Breast epithelium (tissue), 3 donors: ENCODE results near the gene DCLK1.

Source experiments
- POLR2A ChIP-seq: fragments of 450-650 bp; IDR thresholded peaks from one replicate; pipeline ENCODE4 v1.6.1; 2016; ENCODE audit warnings: antibody characterized with exemption, mild to moderate bottlenecking, moderate library complexity
- POLR2AphosphoS5 ChIP-seq, 3 donors: sonication (generic); formaldehyde crosslinking; IDR thresholded peaks; one replicate each; pipeline ENCODE4 v1.6.1; 2017; ENCODE audit warnings: antibody characterized with exemption in 3 of 3
- TF ChIP-seq, protein P1 (sequence below), 3 donors: fragments of 450-650 bp; IDR thresholded peaks; one replicate each; pipeline ENCODE4 v1.5.1; 2016 to 2017; ENCODE audit warnings: antibody characterized with exemption in 3 of 3, mild to moderate bottlenecking in 3 of 3, moderate library complexity in 3 of 3

DNA sequence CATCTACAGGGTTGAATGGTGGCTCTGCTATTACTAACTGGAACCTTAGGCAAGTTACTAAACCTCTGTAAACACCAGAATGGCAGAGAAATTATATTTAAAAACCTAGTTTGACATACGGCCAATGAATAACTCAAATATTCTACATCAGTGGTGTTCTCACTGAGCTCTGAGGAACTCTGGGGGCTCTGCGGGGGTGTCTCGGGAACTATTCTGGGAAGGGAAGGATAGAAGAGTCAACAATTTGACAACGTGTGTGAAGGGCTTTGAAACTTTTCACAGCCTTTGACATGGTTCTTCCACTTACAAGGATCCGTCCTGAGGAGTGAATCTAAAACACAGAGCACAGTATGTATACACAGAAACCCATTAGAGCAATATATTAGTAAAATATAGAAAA lies 44.4 kb upstream of the DCLK1 start:
- TF ChIP-seq, protein P1, sequence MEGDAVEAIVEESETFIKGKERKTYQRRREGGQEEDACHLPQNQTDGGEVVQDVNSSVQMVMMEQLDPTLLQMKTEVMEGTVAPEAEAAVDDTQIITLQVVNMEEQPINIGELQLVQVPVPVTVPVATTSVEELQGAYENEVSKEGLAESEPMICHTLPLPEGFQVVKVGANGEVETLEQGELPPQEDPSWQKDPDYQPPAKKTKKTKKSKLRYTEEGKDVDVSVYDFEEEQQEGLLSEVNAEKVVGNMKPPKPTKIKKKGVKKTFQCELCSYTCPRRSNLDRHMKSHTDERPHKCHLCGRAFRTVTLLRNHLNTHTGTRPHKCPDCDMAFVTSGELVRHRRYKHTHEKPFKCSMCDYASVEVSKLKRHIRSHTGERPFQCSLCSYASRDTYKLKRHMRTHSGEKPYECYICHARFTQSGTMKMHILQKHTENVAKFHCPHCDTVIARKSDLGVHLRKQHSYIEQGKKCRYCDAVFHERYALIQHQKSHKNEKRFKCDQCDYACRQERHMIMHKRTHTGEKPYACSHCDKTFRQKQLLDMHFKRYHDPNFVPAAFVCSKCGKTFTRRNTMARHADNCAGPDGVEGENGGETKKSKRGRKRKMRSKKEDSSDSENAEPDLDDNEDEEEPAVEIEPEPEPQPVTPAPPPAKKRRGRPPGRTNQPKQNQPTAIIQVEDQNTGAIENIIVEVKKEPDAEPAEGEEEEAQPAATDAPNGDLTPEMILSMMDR (IDR thresholded peaks at IDR 0.05): no peak
- no peak for TF ChIP-seq POLR2A
- no peak for TF ChIP-seq POLR2AphosphoS5 (IDR thresholded peaks at IDR 0.05)
